GM19438 (cell line): ENCODE data around the gene PAPPA2.

Experiments
- ATAC-seq: cut with Tn5 transposase; IDR thresholded peaks from one replicate; pipeline ENCODE4 v1.9.1; 2021; ENCODE audit warnings: low read depth; ENCODE audit not compliant: unreplicated experiment

Gene PAPPA2

GRCh38 chr1:176791906-176792305 is 328.9 kb downstream of the PAPPA2 start:
- no peak for ATAC-seq

DNA sequence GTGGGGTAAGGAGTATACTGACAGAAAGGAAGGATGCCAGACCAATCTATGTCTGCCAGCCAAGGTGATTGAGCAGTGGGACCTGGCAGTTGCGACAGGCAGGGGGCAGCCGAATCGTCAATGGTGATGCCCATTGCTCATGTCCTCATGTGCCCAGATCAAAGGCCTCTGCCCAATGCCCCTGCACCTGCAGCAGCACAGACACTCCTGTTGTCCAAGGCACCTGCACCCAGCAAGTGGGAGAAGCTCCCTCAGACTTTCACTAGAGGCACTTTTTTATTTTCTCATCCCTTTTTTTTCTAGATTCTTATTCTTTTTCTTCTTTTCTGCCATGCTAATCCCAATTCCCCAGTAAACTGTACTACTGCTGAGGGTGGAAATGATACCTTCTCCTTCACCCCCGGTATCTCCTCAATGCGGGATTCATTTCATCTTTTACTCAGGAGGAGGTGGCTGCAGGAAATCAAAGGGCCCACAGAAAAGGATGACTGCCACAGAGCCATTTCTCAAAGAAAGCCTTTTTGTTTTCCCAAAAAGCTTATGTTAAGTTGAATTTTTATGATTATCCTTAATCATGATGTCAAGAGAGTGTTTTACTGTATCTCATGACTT is 332.0 kb downstream of the PAPPA2 start:
- no peak for ATAC-seq

GRCh38 chr1:176795929-176796328 is 333.0 kb downstream of the PAPPA2 start:
- no peak for ATAC-seq

DNA sequence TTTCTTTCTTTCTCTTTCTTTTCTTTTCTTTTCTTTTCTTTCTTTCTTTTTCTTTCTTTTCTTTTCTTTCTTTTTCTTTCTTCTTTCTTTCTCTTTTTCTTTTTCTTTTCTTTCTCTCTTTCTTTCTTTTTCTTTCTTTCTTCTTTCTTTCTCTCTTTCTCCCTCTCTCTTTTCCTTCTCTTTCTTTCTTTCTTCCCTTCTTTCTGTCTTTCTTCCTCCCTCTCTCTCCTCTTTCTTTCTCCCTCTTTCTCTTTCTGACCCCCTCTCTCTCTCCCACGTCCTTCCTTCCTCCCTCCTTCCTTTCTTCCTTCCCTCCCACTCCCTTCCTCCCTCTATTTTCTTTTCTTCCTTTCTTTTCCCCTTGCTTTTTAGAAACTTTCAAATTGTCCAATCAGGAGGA is 333.6 kb downstream of the PAPPA2 start:
- ATAC-seq, result no peak

GRCh38 chr1:176799327-176799726 is 336.4 kb downstream of the PAPPA2 start:
- ATAC-seq, result no peak

- no peak for ATAC-seq
Measured at GRCh38 chr1:176800978-176801513, 338.1 kb downstream of the PAPPA2 start.

- no peak for ATAC-seq
Measured at GRCh38 chr1:176801514-176802020, 338.6 kb downstream of the PAPPA2 start.

DNA sequence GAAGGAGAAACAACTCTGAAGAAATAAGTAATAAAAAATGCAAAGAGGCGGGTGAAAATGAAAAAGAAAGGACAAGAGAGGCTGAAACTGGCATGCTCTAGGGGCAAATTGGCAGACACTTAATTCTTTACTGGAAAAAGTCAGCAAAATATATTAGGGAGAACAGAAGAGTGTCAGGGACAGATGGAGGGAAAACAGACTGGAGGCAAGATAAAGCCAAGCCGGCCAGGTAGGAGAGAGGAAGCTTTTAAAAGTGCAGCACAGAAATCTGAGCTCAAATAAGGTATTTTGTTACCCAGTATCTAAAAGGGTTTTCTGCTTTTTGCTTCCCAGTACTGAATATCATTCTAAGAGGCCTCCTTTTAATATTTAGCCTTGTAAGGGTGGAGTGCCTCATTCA is 339.3 kb downstream of the PAPPA2 start:
- no peak for ATAC-seq

- no peak for ATAC-seq
Measured at GRCh38 chr1:176803042-176803441, 340.1 kb downstream of the PAPPA2 start.

GRCh38 chr1:176803596-176803995 is 340.6 kb downstream of the PAPPA2 start:
- ATAC-seq, result no peak

DNA sequence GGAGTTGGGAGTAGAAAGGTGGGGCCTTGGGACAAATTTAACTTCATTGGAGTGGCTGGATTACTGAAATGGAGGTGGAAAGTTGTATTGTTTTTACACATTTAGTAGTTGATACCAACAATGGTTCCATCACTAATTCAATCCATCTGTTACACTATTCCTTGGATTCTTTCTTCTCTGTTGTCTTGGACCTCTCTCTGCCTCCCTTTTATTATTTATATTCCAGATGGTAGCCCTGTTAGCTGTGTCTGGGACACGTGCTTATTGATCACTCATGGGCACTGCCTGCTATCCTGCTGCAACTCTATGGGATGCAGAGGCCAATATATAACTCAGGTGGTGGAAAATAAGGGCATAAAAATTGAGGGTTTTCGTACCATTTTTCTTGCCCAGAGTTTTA is 346.3 kb downstream of the PAPPA2 start:
- no peak for ATAC-seq

DNA sequence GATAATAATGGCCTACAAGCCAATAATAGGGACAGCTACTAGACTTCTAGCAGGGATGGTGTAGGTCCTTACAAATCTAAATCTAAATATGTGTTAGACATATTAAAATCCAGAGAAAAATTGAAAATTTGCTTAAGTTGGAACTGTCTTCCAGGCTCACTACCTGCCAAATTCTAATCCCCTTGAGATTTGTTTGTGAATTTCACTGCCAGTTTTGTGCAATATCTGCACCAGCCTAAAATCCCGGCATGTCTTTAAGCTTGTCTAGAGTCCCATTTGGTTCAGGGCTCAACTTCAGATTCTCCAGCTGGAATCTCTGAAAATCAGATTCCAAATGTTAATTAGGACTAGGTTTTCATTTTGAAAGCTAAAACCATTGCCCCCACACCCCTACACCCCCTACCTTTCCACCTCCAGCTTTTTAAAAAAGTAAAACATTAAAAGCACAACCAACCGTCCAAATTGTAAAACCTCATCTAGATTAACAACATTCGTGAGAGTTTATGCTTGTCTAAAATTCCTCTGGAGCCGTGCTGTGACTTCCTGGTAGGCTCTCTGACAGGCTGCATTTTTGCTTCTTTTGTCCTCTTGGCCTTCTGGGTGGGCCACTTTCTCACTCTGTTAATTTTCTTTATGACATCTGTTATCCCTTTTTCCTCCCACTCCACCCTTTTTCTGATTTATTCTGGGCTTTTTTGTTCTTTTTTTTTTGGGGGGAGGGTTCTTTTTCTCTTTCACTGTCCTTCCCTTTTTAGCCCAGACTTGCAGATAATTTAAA is 348.7 kb downstream of the PAPPA2 start:
- no peak for ATAC-seq

GRCh38 chr1:176815621-176816020 is 352.6 kb downstream of the PAPPA2 start:
- no peak for ATAC-seq

- ATAC-seq, result no peak
Measured at GRCh38 chr1:176816232-176816631, 353.3 kb downstream of the PAPPA2 start.

- no peak for ATAC-seq
Measured at GRCh38 chr1:176820391-176821031, 357.5 kb downstream of the PAPPA2 start.

GRCh38 chr1:176826265-176826664 is 363.3 kb downstream of the PAPPA2 start:
- ATAC-seq, result no peak

GRCh38 chr1:176829261-176829660 is 366.3 kb downstream of the PAPPA2 start:
- ATAC-seq, result no peak

DNA sequence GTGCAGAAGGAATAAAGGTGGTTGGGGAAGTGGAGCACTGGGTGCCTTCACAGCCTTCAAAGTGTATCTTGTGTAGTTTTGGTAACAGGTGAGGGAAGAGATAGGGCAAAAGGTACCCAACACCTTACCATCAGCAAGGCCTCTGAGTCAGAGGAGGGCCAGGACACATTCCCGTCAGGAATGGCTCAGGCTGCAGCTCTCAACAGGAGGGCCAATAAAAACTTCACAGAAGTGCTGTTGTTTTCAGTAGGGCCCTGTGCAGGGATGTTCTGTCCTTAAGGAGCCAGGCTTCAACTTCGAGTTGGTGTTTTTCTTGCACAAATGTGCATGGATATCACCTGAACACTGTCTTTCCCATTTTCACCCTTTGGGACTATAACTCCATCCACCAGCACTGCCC is 368.2 kb downstream of the PAPPA2 start:
- ATAC-seq, result no peak

DNA sequence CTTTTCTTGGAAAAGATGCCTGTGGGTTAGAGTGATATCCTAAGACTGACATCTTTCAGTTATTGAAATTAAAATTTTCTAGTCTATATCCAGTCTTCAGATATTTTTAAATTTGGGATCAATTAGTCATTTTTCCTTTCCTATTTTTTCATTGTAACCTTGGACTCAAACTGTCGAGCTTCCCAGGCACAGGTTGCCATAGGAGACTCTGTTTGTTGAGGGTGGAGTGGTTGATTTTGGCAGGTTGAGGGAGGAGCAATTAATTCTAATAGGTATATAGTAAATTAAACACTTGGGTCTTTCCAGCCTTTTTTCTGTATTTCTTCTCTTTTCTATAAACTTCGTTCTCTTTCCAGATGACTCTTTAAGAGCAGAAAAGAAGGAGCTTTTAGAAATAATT is 374.7 kb downstream of the PAPPA2 start:
- ATAC-seq, result no peak

- no peak for ATAC-seq
Measured at GRCh38 chr1:176838276-176838995, 375.5 kb downstream of the PAPPA2 start.

DNA sequence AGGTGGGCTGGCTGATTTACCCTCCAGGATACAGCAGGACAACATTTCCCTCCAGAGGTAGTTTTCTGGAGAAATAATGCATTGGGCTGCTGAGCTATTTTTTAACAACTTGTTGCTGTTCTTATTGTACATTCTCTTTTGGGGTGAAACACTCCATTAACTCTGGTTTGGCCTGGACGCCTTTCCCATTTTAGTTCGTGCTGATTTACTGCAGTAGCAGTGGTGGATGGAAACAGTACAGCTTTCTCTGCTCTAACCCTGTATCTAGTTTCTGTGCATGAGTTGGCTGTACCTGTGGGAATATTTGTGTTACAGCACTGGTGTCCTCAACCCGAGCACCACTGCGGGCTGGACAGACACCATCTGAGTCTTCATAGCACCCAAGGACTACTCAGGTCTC is 376.2 kb downstream of the PAPPA2 start:
- ATAC-seq, result no peak
